NB4 (cell line): ENCODE data around the gene LETM1.

Experiments used
- CTCF ChIP-seq: IDR thresholded peaks from one replicate; pipeline ENCODE4 v1.5.1; 2012; ENCODE audit warnings: low read depth, low read length
- MAX ChIP-seq: IDR thresholded peaks from 2 replicates; pipeline ENCODE4 v1.6.1; 2011; ENCODE audit warnings: low read depth, low read length

- no peak for TF ChIP-seq CTCF
- no peak for TF ChIP-seq MAX
Observed at GRCh38 chr4:1830234-1830633, 25.7 kb downstream of the LETM1 start.
